Neural cell (in vitro differentiated cells): ENCODE results near the gene MED26. TPM values are rescaled to one million over a fixed set of nuclear protein-coding genes. Genes with fewer than 3 reads are reported as not detected.

Experiments used
- H2AFZ ChIP-seq: fragments of 200-600, 300-800 bp; sonication (generic), shearing (Covaris generic); 2 replicates; pipeline ENCODE4 v1.6.0; 2014; ENCODE audit warnings: low read depth, mild to moderate bottlenecking, antibody characterized with exemption, low read length, moderate library complexity
- H3F3A ChIP-seq: fragments of 200-600 bp; shearing (Covaris generic); 2 replicates; pipeline ENCODE4 v1.6.1; 2016; ENCODE audit warnings: mild to moderate bottlenecking, moderate library complexity, mixed read lengths, antibody characterized with exemption, low read length; ENCODE audit not compliant: insufficient read depth, poor library complexity, severe bottlenecking
- H3K27ac ChIP-seq: fragments of 200-600, 300-800 bp; sonication (generic), shearing (Covaris generic); 2 replicates; pipeline ENCODE4 v1.5.1; 2014; ENCODE audit warnings: mild to moderate bottlenecking, low read length, moderate library complexity
- H3K27me3 ChIP-seq: fragments of 300-800, 200-600 bp; sonication (generic), shearing (Covaris generic); 2 replicates; pipeline ENCODE4 v1.6.0; 2014; ENCODE audit warnings: mild to moderate bottlenecking, low read depth, low read length, moderate library complexity; ENCODE audit not compliant: insufficient read depth
- H3K36me3 ChIP-seq: fragments of 300-800, 200-600 bp; sonication (generic), shearing (Covaris generic); 2 replicates; pipeline ENCODE4 v1.5.1; 2014; ENCODE audit warnings: mild to moderate bottlenecking, antibody characterized with exemption, low read length, moderate library complexity; ENCODE audit not compliant: insufficient read depth
- H3K4me2 ChIP-seq: fragments of 300-800, 200-600 bp; sonication (generic), shearing (Covaris generic); 2 replicates; pipeline ENCODE4 v1.6.0; 2014; ENCODE audit warnings: mild to moderate bottlenecking, low read length
- H3K4me3 ChIP-seq: fragments of 300-800, 200-600 bp; sonication (generic), shearing (Covaris generic); 2 replicates; pipeline ENCODE4 v1.5.1; 2014; ENCODE audit warnings: mild to moderate bottlenecking, low read length, moderate library complexity
- H3K79me2 ChIP-seq: fragments of 200-600 bp; shearing (Covaris generic); replicated peaks from 2 replicates; pipeline ENCODE4 v1.6.0; 2014; ENCODE audit warnings: mild to moderate bottlenecking, low read length, moderate library complexity; ENCODE audit not compliant: insufficient read depth
- H3K9ac ChIP-seq: fragments of 300-800, 200-600 bp; sonication (generic), shearing (Covaris generic); 2 replicates; pipeline ENCODE4 v1.6.1; 2016; ENCODE audit warnings: mild to moderate bottlenecking, low read length, mixed read lengths
- H3K9me2 ChIP-seq: fragments of 200-600 bp; shearing (Covaris generic); 2 replicates; pipeline ENCODE4 v1.6.1; 2016; ENCODE audit warnings: mild to moderate bottlenecking, low read length, mixed read lengths; ENCODE audit not compliant: insufficient read depth
- H3K9me3 ChIP-seq: fragments of 200-600, 300-800 bp; sonication (generic), shearing (Covaris generic); 2 replicates; pipeline ENCODE4 v1.6.1; 2016; ENCODE audit warnings: mild to moderate bottlenecking, mixed run types, low read length, moderate library complexity, mixed read lengths
- H4K20me1 ChIP-seq: fragments of 200-600 bp; shearing (Covaris generic); 2 replicates; pipeline ENCODE4 v1.6.1; 2016; ENCODE audit warnings: mild to moderate bottlenecking, mixed run types; ENCODE audit not compliant: insufficient read depth
- CTCF ChIP-seq: fragments of 450-650 bp; IDR thresholded peaks from 2 replicates; pipeline ENCODE4 v1.5.1; 2014; ENCODE audit warnings: antibody characterized with exemption, mild to moderate bottlenecking, moderate library complexity; ENCODE audit not compliant: poor library complexity, severe bottlenecking
- EP300 ChIP-seq: fragments of 450-650 bp; conservative IDR thresholded peaks from 2 replicates; pipeline ENCODE4 v1.6.1; 2014; ENCODE audit warnings: antibody characterized with exemption, mild to moderate bottlenecking, moderate library complexity; ENCODE audit not compliant: poor library complexity, severe bottlenecking
- EZH2 ChIP-seq: fragments of 200-600, 300-800 bp; shearing (Covaris generic), sonication (generic); IDR thresholded peaks from 2 replicates; pipeline ENCODE4 v1.6.1; 2014; ENCODE audit warnings: antibody characterized with exemption, low read length, borderline replicate concordance, mild to moderate bottlenecking; ENCODE audit not compliant: insufficient read depth, poor library complexity, severe bottlenecking
- MXI1 ChIP-seq: fragments of 450-650 bp; conservative IDR thresholded peaks from 2 replicates; pipeline ENCODE4 v1.6.1; 2014; ENCODE audit warnings: antibody characterized with exemption, mild to moderate bottlenecking; ENCODE audit not compliant: poor library complexity, severe bottlenecking
- POLR2AphosphoS5 ChIP-seq: IDR thresholded peaks from 2 replicates; pipeline ENCODE4 v1.6.1; 2012
- RAD21 ChIP-seq: fragments of 450-650 bp; conservative IDR thresholded peaks from 2 replicates; pipeline ENCODE4 v1.6.1; 2014; ENCODE audit warnings: antibody characterized with exemption, mild to moderate bottlenecking, moderate library complexity
- REST ChIP-seq: IDR thresholded peaks from 2 replicates; pipeline ENCODE4 v1.6.1; 2012; ENCODE audit warnings: borderline replicate concordance
- SMC3 ChIP-seq: fragments of 450-650 bp; conservative IDR thresholded peaks from 2 replicates; pipeline ENCODE4 v1.6.1; 2014; ENCODE audit warnings: antibody characterized with exemption, mild to moderate bottlenecking, moderate library complexity; ENCODE audit not compliant: poor library complexity
- TAF1 ChIP-seq: IDR thresholded peaks from 2 replicates; pipeline ENCODE4 v1.6.1; 2012; ENCODE audit warnings: low read depth
- polyA plus RNA-seq: library from polyadenylated mRNA; depleted of rRNA; stranded (reverse); fragments of >200 nt; gene quantifications from 2 replicates; pipeline ENCODE4 v1.2.3, GENCODE V29; 2014

Gene MED26
- polyA plus RNA-seq, 1 donor from 2014 or later: 4.2 TPM

- no peaks in the 10 kb centered on the region for H3K9me3 ChIP-seq
- H3F3A ChIP-seq: no peaks in the 10 kb centered on the region
- no peak overlapping the region for H3K9ac ChIP-seq
- H3K9me2 ChIP-seq: no peaks in the 10 kb centered on the region
- TF ChIP-seq REST: no peak
- no peak for TF ChIP-seq EP300
- TF ChIP-seq EZH2: no peak
- TF ChIP-seq POLR2AphosphoS5: no peak
- TF ChIP-seq SMC3: no peak
- no peak for TF ChIP-seq RAD21
- no peak for TF ChIP-seq CTCF
- no peak for TF ChIP-seq MXI1
- TF ChIP-seq TAF1: no peak
- no peaks in the 10 kb centered on the region for H3K36me3 ChIP-seq
- no peak overlapping the region for H3K4me3 ChIP-seq
- peaks cover 70% of the 10 kb centered on the region for H3K79me2 ChIP-seq
- H3K27ac ChIP-seq: no peak overlapping the region
- H4K20me1 ChIP-seq: peaks cover 5% of the 10 kb centered on the region
- no peak overlapping the region for H3K4me2 ChIP-seq
- H3K27me3 ChIP-seq: no peaks in the 10 kb centered on the region
- H2AFZ ChIP-seq: no peak overlapping the region
Measured at GRCh38 chr19:16623066-16623465, 4.9 kb downstream of the MED26 start.

- H3K9me3 ChIP-seq: no peaks in the 10 kb centered on the region
- H3K4me2 ChIP-seq: no peak overlapping the region
- H3K79me2 ChIP-seq: peaks cover 74% of the 10 kb centered on the region
- H3F3A ChIP-seq: no peaks in the 10 kb centered on the region
- no peaks in the 10 kb centered on the region for H3K36me3 ChIP-seq
- no peaks in the 10 kb centered on the region for H3K9me2 ChIP-seq
- H3K27ac ChIP-seq: no peak overlapping the region
- no peak overlapping the region for H3K9ac ChIP-seq
- no peak overlapping the region for H3K4me3 ChIP-seq
- H3K27me3 ChIP-seq: no peaks in the 10 kb centered on the region
- no peaks in the 10 kb centered on the region for H4K20me1 ChIP-seq
- TF ChIP-seq SMC3 (no peak), POLR2AphosphoS5 (no peak), TAF1 (no peak), EZH2 (no peak), EP300 (no peak), REST (no peak), RAD21 (no peak), CTCF (no peak), MXI1 (no peak)
- no peak overlapping the region for H2AFZ ChIP-seq
Measured at GRCh38 chr19:16621165-16621800, 6.7 kb downstream of the MED26 start.
